ENCODE measurements around the gene DEK.
"Not testable (repeated sequence)": the region's sequence is repeated elsewhere in the genome, so short reads cannot be mapped to it uniquely, and the experiment has no call there.

The DEK gene, protein sequence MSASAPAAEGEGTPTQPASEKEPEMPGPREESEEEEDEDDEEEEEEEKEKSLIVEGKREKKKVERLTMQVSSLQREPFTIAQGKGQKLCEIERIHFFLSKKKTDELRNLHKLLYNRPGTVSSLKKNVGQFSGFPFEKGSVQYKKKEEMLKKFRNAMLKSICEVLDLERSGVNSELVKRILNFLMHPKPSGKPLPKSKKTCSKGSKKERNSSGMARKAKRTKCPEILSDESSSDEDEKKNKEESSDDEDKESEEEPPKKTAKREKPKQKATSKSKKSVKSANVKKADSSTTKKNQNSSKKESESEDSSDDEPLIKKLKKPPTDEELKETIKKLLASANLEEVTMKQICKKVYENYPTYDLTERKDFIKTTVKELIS

DNA sequence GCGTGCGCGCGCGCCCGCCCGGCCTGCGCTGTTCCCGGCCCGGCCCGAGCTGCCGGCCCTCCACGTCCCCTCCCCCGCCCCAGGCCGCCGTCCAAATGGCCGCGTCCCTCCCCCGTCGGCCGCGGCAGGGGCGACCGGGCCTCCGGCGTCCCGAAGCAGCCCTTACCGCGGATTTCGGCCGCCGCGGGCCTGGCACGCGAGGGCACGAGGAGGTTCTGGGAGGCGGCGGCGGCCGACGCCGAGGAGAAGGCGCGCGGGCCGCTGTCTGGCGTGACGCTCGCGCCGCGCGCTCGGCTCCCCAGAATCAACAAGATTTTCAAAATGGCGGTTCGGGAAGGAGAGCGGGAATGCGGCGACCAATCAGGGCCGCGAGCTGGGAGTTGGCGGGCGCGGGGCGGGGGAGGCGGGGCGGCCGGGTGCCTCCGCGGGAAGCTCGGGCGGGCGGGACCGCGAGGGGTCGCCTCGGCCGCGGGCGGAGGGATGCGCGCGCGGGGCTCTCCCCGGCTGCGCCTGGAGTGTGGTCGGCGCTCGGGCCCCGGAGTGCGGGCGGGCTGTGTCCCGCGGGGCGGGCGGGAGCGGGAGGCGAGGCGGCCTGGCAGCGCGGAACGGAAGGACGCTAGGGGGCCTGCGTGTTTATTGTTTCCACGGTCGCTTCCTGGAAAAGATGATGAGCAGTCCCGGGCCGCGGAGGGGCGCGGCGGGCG lies at the start of gene DEK:
DEK (minus strand) TSS at position 312 of the 704 bp plus-strand sequence. CDS start 543 bp downstream, outside the sequence.
- DNase-seq = peak; percentile 89

- DNase-seq = no peak
Observed at GRCh38 chr6:18312368-18312767, 48.0 kb upstream of the DEK start.

GRCh38 chr6:18310010-18310409 lies 45.7 kb upstream of the DEK start:
- not testable (repeated sequence) for DNase-seq

- DNase-seq = no peak
Observed at GRCh38 chr6:18309046-18309445, 44.7 kb upstream of the DEK start.

DNA sequence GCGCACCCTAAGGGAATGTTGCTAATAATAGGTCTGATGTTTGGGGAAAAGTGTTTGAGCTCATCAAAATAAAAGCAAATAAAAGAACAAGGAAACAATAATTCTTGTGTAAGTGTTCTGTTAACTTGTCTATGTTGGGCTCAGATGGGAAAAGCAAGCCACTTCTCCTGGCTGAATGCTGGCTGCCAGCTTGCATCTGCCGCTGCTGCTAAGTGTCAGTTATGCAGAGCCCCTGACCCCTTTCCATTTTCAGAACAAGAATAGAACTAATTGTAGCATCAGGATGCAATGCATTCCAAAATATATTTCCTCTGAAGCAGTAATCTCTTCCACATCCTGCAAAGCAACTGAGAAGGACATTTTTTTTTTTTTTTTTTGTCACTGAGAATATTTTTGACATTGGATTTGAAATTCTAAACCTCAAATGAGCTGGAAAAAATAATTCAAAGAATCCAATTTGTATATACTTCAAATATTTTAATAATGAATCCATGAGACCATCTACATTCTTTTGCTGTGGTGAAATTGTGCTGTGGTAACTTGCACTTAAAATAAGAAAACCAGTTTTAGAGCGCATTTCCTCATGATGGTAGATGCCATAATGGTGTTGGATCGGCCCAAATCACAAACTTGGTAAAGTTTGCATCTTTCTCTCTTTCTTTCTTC lies 43.9 kb upstream of the DEK start:
- DNase-seq = no peak

GRCh38 chr6:18306977-18307376 lies 42.6 kb upstream of the DEK start:
- no peak for DNase-seq

- DNase-seq = no peak
Observed at GRCh38 chr6:18302561-18303439, 38.5 kb upstream of the DEK start.

DNA sequence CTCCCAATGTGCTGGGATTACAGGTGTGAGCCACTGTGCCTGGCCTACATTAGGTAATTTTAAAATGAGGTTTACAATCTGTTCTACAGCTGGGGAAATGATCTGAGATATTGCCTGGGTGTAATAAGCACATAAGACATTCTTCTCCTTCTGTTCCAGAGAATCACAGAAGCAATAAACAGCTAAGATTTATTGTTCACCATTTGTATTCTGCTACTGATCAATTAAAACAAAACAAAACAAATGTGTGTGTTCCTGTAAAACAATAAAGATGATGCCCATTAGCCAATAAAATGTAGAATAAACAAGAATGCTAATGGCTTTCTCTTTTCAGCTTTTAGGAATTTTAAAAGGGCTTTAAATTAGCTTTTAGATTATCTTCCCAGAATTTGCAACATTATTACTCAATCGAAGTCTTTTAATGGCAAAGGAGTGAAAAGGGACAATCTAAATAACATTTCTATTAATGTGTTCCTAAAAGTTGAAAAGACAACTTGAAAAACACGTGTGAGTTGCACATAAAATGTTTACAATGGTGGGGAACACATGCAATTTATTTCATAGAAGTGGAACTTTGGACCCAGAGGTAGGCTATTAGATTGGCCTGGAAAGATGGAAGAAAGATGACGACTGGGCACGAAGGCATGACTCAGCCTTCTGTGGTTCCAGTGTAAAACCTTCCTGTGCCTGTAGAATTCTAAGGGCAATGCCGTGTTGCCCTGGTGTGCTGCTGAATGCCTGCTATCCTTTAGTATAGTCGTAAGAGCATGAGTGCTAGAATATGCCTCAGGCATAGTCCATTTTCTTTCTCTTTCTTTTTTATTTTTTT lies 29.0 kb upstream of the DEK start:
- DNase-seq = no peak

GRCh38 chr6:18289283-18289682 lies 25.0 kb upstream of the DEK start:
- no peak for DNase-seq

GRCh38 chr6:18284261-18284660 lies 19.9 kb upstream of the DEK start:
- no peak for DNase-seq

GRCh38 chr6:18281564-18281963 lies 17.2 kb upstream of the DEK start:
- DNase-seq = no peak

GRCh38 chr6:18280084-18280483 lies 15.8 kb upstream of the DEK start:
- DNase-seq = peak; percentile 96

- DNase-seq = no peak
Observed at GRCh38 chr6:18279422-18279821, 15.1 kb upstream of the DEK start.

GRCh38 chr6:18277237-18278006 lies 13.1 kb upstream of the DEK start:
- DNase-seq = peak; percentile 44

- DNase-seq = peak; percentile 87
Observed at GRCh38 chr6:18276610-18277236, 12.4 kb upstream of the DEK start.

GRCh38 chr6:18270216-18270615 lies 5.9 kb upstream of the DEK start:
- DNase-seq = no peak

DNA sequence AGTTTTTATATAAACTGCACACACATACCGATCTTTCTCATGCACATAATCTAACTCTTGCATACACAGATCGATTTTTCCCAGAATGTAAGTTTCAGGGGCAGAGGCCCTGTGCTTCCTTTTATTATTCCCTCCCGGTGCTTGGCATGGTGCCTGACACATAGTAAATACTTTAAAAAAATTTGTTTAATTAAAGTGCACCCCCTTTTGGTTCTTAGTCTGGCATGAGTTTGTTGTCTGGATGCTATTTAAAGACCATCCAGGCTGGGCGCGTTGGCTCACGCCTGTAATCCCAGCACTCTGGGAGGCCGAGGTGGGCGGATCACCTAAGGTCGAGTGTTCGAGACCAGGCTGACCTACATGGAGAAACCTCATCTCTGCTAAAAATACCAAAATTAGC lies 5.4 kb upstream of the DEK start:
- peak; percentile 29 for DNase-seq

GRCh38 chr6:18269253-18269652 lies 4.9 kb upstream of the DEK start:
- no peak for DNase-seq

- no peak for DNase-seq
Observed at GRCh38 chr6:18268066-18268465, 3.7 kb upstream of the DEK start.

GRCh38 chr6:18266523-18266912 lies 2.2 kb upstream of the DEK start:
- DNase-seq = no peak

All from NCI-H1105 treated with DMSO at 0.1 percent for 48 hours (cell line).